ENCODE data around the gene CAPZA1. TPM values are rescaled to one million over a fixed set of nuclear protein-coding genes. Genes with fewer than 3 reads are reported as not detected.
A peak's percentile ranks its signal among the peaks of the same experiment; 100 is the strongest.

The CAPZA1 gene
- total and polyA plus RNA-seq, 2 of the 8 experiments (the other 6 are each of a cell fraction or from before 2014, with no cell fraction given), result 48.9 to 107 TPM

DNA sequence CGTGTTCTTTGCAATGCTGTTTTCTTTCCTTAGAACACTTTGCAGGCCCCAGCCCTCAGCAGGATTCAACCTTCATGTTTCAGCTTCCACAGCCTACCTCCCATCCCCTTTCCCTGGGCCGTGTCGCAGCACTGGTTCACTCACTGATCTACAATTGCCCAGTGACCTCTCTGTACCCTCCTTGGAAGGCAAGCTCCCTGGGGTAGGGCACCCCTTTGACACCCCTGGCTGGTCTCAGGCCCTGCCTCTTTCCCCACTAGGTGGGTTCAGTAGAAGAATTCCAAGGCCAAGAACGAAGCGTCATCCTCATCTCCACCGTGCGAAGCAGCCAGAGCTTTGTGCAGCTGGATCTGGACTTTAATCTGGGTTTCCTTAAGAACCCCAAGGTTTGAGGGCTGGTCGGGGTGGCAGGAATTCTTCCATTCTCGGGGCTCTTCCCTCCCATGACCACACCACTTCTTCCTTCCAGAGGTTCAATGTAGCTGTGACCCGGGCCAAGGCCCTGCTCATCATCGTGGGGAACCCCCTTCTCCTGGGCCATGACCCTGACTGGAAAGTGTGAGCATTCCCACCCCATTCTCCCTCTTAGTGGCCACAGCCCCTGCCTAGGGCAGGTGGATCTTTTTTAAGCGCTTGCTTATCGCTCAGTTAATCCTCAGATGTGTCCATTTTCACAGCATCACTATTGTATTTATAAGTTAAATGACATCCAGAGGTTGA is 80.0 kb downstream of the CAPZA1 start:
- no peak overlapping the region for H3K18ac ChIP-seq (ENCODE audit: extremely low read depth, low read length)
- CTCF ChIA-PET (ENCODE audit: partially characterized antibody), result interaction anchor here (0.8 to 9.8 kb wide), 5 partner anchors 10 to 224 kb away, joined by 3 to 63 read pairs (median 4); partner anchors contain the start of genes MOV10 and PPM1J
- no peak overlapping the region for H3K27ac ChIP-seq (ENCODE audit: low read depth, low read length)
- no peak overlapping the region for H2BK15ac ChIP-seq (ENCODE audit: low read length)
- no peaks in the 10 kb centered on the region for H3K79me1 ChIP-seq (ENCODE audit: low read depth, low read length)
- DNase-seq (ENCODE audit: low read depth in 1 of 2, low spot score in 2 of 2), result no peak
- no peaks in the 10 kb centered on the region for H3K79me2 ChIP-seq (ENCODE audit: control insufficient read depth in 1 of 2, insufficient read depth in 2 of 2, low read length in 2 of 2)
- no peak overlapping the region for H3K56ac ChIP-seq (replicated peaks; ENCODE audit: insufficient read length, low read depth, low read length)
- H3K36me3 ChIP-seq (ENCODE audit: control insufficient read depth in 2 of 4, insufficient read depth in 4 of 4, low read length in 3 of 4), result peaks cover 9 to 34% (median 24%) of the 10 kb centered on the region in 4 experiments
- no peak for FAIRE-seq
- peaks cover 12 to 29% of the 10 kb centered on the region in 2 experiments for H4K20me1 ChIP-seq (replicated peaks in 1 of 2; ENCODE audit: control insufficient read depth in 1 of 2, insufficient read depth in 2 of 2, low read length in 2 of 2)
- peaks cover 0 to 7% (median 2%) of the 10 kb centered on the region in 4 experiments; a peak in 2 of 7 replicates for H3K27me3 ChIP-seq (replicated peaks in 1 of 4; ENCODE audit: control insufficient read depth in 3 of 4, extremely low read depth in 1 of 4, insufficient read depth in 3 of 4, low read length in 3 of 4)
- no peak overlapping the region for H4K5ac ChIP-seq (ENCODE audit: insufficient read length, low read depth, low read length)
- WGBS, 2 experiments (ENCODE audit: extremely low coverage in 1 of 2, insufficient coverage in 1 of 2, insufficient read length in 1 of 2, insufficient replicate concordance in 2 of 2, low coverage in 1 of 2, low lambda C conversion rate in 2 of 2, missing lambda C conversion rate in 1 of 2), result 94% methylated on average over 13 of the region's 13 CpGs; no CpG with 5 or more reads in 1 of the 2 experiments
- peaks cover 1% of the 10 kb centered on the region; the same call in 1 of the 2 replicates for H3K23me2 ChIP-seq (ENCODE audit: low read depth, low read length)
- H3K14ac ChIP-seq (ENCODE audit: insufficient read length), result no peak overlapping the region
- peaks cover 7 to 44% (median 23%) of the 10 kb centered on the region in 4 experiments; a peak in 6 of 7 replicates for H3K4me1 ChIP-seq (replicated peaks in 1 of 4; ENCODE audit: control insufficient read depth in 3 of 4, insufficient read depth in 4 of 4, low read length in 3 of 4)
- no peak overlapping the region for H4K91ac ChIP-seq (replicated peaks; ENCODE audit: insufficient read length, low read length)
- H4K8ac ChIP-seq (ENCODE audit: extremely low read depth, insufficient read depth, low read length), result no peak overlapping the region
- H2BK20ac ChIP-seq (ENCODE audit: low read length), result no peak overlapping the region
- no peak overlapping the region for H3K9ac ChIP-seq (replicated peaks in 1 of 4; ENCODE audit: extremely low read depth in 1 of 4, low read depth in 3 of 4, low read length in 3 of 4)
- H3K23ac ChIP-seq (ENCODE audit: insufficient read length), result no peak overlapping the region
- H2AFZ ChIP-seq (ENCODE audit: low read length), result no peak overlapping the region
- H2AK5ac ChIP-seq (ENCODE audit: low read depth, low read length), result no peak overlapping the region
- peak overlapping the region in 1 of 2 experiments; percentile 12; a peak in 1 of 4 replicates for H3K4me2 ChIP-seq (ENCODE audit: insufficient read depth in 1 of 2, low read depth in 2 of 2, low read length in 2 of 2)
- H2BK5ac ChIP-seq (ENCODE audit: low read depth, low read length), result no peak overlapping the region
- no peaks in the 10 kb centered on the region for H3K9me3 ChIP-seq (ENCODE audit: insufficient read depth in 2 of 2, low read depth in 1 of 2, low read length in 1 of 2)
- H2BK12ac ChIP-seq (ENCODE audit: low read depth, low read length), result no peak overlapping the region
- H3K4me3 ChIP-seq (ENCODE audit: extremely low read depth in 1 of 4, insufficient read depth in 2 of 4, low read depth in 3 of 4, low read length in 4 of 4), result no peak overlapping the region
- no peak overlapping the region for H3K4ac ChIP-seq (replicated peaks; ENCODE audit: insufficient read length, low read depth, low read length)
- H2BK120ac ChIP-seq (replicated peaks; ENCODE audit: low read depth, low read length), result no peak overlapping the region
- POLR2A ChIA-PET (ENCODE audit: partially characterized antibody), result interaction anchor here (0.6 to 6.8 kb wide), 9 partner anchors 11 to 378 kb away, joined by 3 to 76 read pairs (median 5); partner anchors contain the start of genes MOV10, PPM1J and ST7L
- TF ChIP-seq, protein P1, sequence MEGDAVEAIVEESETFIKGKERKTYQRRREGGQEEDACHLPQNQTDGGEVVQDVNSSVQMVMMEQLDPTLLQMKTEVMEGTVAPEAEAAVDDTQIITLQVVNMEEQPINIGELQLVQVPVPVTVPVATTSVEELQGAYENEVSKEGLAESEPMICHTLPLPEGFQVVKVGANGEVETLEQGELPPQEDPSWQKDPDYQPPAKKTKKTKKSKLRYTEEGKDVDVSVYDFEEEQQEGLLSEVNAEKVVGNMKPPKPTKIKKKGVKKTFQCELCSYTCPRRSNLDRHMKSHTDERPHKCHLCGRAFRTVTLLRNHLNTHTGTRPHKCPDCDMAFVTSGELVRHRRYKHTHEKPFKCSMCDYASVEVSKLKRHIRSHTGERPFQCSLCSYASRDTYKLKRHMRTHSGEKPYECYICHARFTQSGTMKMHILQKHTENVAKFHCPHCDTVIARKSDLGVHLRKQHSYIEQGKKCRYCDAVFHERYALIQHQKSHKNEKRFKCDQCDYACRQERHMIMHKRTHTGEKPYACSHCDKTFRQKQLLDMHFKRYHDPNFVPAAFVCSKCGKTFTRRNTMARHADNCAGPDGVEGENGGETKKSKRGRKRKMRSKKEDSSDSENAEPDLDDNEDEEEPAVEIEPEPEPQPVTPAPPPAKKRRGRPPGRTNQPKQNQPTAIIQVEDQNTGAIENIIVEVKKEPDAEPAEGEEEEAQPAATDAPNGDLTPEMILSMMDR (IDR thresholded peaks at IDR 0.05; ENCODE audit: control extremely low read depth in 1 of 3, insufficient read depth in 1 of 3, low read depth in 1 of 3, low read length in 3 of 3), result no peak
- no peak for TF ChIP-seq SP2 (IDR thresholded peaks at IDR 0.05; ENCODE audit: low read length)
- TF ChIP-seq ZNF274 (IDR thresholded peaks at IDR 0.05; ENCODE audit: borderline replicate concordance, extremely low read depth, low read length), result no peak
- no peak for TF ChIP-seq SP1 (IDR thresholded peaks at IDR 0.05; ENCODE audit: low read depth, low read length)
- TF ChIP-seq HDAC6 (IDR thresholded peaks at IDR 0.05; ENCODE audit: low read depth, low read length), result no peak
- TF ChIP-seq SP4 (IDR thresholded peaks at IDR 0.05; ENCODE audit: low read length), result no peak
- TF ChIP-seq SAP30 (IDR thresholded peaks at IDR 0.05; ENCODE audit: insufficient read depth, insufficient replicate concordance, low read length), result no peak
- TF ChIP-seq, protein P2, sequence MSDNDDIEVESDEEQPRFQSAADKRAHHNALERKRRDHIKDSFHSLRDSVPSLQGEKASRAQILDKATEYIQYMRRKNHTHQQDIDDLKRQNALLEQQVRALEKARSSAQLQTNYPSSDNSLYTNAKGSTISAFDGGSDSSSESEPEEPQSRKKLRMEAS (IDR thresholded peaks at IDR 0.05), result no peak
- TF ChIP-seq CBX8 (IDR thresholded peaks at IDR 0.05; ENCODE audit: borderline replicate concordance, low read depth, low read length), result no peak
